Astrocyte of the spinal cord (primary cell): ENCODE data around the gene CLDN8.

Experiments used
- DNase-seq: peaks from one replicate; pipeline ENCODE4 v3.0.0; 2011; ENCODE audit warnings: low read depth, low spot score
- H3K4me3 ChIP-seq: 2 replicates; pipeline ENCODE4 v1.5.1; 2011; ENCODE audit warnings: low read depth, mild to moderate bottlenecking, low read length, moderate library complexity
- in situ Hi-C: cut with HindIII; loops from 2 replicates; pipeline ENCODE4 v1.10.0; 2017; ENCODE audit warnings: low sequenced_read_pairs
- TF ChIP-seq, protein P1 (sequence below): IDR thresholded peaks from 2 replicates; pipeline ENCODE4 v1.5.1; 2012; ENCODE audit warnings: low read depth, mild to moderate bottlenecking, low read length, inconsistent platforms

The CLDN8 gene

DNA sequence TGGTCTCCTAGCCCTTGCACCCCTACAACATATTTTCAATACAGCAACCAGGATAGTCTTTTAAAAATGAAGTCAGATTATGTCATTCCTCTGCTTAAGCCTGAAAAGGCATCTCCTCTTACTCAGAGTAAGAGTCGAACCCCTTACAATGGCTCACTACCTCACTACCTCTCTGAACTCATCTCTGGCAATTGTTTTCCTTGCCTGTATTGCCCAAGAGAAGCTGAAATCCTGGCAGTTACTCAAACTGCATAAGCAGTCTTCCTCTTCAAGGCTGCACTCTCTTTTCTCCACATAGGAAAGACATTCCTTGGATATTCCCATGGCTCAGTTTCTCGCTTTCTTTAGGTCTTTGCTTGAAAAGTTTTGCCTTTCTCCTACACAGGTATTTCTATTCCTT is 22.7 kb downstream of the CLDN8 start:
- TF ChIP-seq, protein P1, sequence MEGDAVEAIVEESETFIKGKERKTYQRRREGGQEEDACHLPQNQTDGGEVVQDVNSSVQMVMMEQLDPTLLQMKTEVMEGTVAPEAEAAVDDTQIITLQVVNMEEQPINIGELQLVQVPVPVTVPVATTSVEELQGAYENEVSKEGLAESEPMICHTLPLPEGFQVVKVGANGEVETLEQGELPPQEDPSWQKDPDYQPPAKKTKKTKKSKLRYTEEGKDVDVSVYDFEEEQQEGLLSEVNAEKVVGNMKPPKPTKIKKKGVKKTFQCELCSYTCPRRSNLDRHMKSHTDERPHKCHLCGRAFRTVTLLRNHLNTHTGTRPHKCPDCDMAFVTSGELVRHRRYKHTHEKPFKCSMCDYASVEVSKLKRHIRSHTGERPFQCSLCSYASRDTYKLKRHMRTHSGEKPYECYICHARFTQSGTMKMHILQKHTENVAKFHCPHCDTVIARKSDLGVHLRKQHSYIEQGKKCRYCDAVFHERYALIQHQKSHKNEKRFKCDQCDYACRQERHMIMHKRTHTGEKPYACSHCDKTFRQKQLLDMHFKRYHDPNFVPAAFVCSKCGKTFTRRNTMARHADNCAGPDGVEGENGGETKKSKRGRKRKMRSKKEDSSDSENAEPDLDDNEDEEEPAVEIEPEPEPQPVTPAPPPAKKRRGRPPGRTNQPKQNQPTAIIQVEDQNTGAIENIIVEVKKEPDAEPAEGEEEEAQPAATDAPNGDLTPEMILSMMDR, result no peak
- in situ Hi-C loops, result no loop called here

DNA sequence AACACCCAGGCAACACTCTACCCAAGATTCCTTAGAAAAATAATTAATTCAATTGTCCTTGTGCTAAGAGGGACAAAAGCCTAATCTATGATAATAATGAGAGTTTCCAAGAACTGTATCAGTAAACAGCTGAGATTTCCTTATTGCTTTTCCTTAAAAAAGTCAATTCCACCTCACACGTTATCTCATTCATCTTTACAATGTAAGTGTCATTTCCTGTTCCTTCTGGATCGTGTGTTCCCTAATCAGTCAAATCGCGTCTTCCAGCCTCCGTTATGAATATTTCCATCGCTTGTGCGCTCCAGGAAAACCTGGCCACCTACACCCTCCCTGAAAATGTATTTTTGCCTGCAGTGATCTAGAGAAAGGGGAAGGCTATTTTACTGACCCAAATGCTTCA is 25.3 kb downstream of the CLDN8 start:
- H3K4me3 ChIP-seq, result no peak overlapping the region
- in situ Hi-C loops, result no loop called here
- TF ChIP-seq, protein P1, result no peak
- no peak for DNase-seq

More for the DNA sequence above, 22.7 kb downstream of the CLDN8 start:
- no peak for DNase-seq
- no peak overlapping the region for H3K4me3 ChIP-seq

DNA sequence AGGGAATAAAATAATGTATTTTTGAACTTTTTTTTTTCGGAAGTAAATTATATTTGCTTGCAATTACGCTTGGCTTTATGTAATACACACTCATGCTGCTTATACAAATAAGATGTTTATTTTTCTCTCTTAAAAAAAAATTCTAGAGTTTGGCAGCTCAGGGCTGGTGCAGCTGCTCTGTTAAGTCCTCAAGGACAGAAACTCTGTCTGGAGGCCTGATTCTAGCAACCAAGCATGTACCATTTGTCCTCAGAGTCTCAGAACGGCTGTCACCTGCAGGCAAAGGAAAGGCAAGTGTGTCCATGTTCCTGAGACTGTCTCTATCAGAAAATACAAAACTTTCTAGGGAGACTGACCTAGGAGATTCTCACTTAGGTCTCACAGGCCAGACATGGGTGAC is 26.1 kb downstream of the CLDN8 start:
- H3K4me3 ChIP-seq, result no peak overlapping the region
- DNase-seq, result no peak
- in situ Hi-C loops, result no loop called here
- TF ChIP-seq, protein P1, result no peak

DNA sequence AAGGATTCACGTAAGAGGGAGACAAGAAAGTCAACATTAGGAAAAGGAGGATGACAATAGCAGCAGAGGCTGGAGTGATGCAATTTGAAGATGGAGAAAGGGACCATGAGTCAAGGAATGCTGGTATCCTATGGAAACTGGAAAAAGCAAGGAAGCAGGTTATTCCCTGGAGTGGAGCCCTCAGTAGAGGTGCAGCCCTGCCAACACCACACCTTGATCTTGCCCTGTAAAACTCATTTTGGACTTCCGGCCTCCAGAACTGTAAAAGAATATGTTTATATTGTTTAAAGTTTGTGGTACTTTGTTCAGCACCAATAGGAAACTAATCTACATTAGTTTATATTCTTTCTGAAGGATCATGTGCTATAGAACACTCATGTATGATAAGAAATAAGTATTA is 29.7 kb downstream of the CLDN8 start:
- TF ChIP-seq, protein P1, result no peak
- DNase-seq, result no peak
- in situ Hi-C loops, result no loop called here
- H3K4me3 ChIP-seq, result no peak overlapping the region

DNA sequence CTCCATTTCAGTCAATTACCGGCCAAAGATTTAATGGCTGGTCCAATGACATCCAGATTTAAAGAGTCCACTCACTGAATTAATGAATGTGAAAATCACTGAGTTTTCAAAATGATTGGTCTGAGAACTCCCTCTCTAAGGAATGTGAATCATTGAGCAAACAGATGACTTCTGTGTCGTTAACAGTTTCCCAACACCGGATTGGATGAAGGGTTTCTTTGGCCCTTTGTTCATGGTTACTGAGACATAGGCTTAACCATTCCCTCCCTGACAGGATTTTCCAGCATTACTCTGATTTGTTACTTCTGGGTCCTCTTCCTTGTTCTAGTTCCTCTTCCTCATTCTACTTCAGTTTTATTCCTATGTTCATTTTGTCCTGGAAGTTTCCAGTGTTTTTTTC is 47.8 kb downstream of the CLDN8 start:
- in situ Hi-C loops, result no loop called here
- no peak overlapping the region for H3K4me3 ChIP-seq
- no peak for DNase-seq
- TF ChIP-seq, protein P1, result no peak

DNA sequence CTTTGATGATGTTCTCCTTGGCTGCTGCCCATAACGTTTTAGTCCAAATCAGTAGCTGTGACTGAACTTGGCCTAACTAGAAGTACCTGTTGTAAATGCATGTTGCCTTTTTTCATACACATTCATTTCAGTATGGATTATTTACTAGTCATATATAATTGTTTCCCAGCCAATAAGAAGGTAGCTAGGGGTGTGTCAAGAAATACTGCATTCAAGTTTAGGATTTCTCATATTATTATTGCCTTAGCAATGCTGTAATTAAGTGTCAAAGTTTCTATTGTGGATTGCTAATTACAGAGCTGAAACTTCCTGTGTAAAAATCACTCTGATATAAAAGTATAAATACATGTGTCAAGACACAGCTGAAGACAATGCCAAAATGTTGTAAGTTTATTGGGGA is 49.2 kb downstream of the CLDN8 start, which contains the start of gene CLDN17:
Gene CLDN17, minus strand, starts transcription at position 101 of the 400 bp plus-strand sequence. CDS start 188 bp downstream, outside the sequence.
- in situ Hi-C loops, result no loop called here
- DNase-seq, result no peak
- H3K4me3 ChIP-seq, result no peak within 1 kb of the TSS
- TF ChIP-seq, protein P1, result no peak

DNA sequence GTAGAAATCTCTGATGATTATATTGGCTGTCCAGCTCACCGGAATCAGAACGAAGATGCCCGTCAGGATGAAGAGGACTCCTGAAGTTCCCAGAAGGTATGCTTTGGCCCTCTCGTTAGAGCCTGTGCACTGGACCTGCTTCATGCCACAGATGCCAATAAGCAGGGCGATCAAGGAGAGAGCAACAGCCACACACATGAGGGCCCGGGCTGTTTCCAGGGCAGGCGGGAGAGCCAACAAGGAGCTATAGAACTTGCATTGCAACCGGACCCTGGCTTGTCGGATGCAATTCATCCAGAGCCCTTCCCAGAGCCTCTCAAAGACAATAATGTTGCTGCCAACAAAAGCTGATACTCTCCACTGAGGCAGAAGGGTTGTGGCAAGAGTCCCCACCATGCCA is 49.7 kb downstream of the CLDN8 start:
- no peak for DNase-seq
- H3K4me3 ChIP-seq, result no peak overlapping the region
- in situ Hi-C loops, result no loop called here
- TF ChIP-seq, protein P1, result no peak
